GM12865 (cell line): ENCODE results near the gene STX10.
A peak's percentile ranks its signal among the peaks of the same experiment; 100 is the strongest.
"Not testable (repeated sequence)": the region's sequence is repeated elsewhere in the genome, so short reads cannot be mapped to it uniquely, and the experiment has no call there.

Experiments
- DNase-seq: peaks from one replicate; pipeline ENCODE4 v3.0.0; 2010; ENCODE audit warnings: low read depth
- H3K4me3 ChIP-seq: 2 replicates; pipeline ENCODE4 v1.5.1; 2011; ENCODE audit warnings: mild to moderate bottlenecking, low read depth, low read length, control low read depth
- CTCF ChIP-seq: IDR thresholded peaks from 2 replicates; pipeline ENCODE4 v1.5.1; 2011; ENCODE audit warnings: low read length, control low read depth, low read depth, inconsistent platforms; ENCODE audit not compliant: insufficient read depth; ENCODE audit errors: missing control alignments

The STX10 gene

GRCh38 chr19:13169769-13170168 lies 19.6 kb upstream of the STX10 start:
- no peak overlapping the region for H3K4me3 ChIP-seq
- no peak for TF ChIP-seq CTCF
- DNase-seq, result no peak

GRCh38 chr19:13166151-13166550 lies 16.0 kb upstream of the STX10 start:
- not testable (repeated sequence) for H3K4me3 ChIP-seq, DNase-seq

- no peak overlapping the region for H3K4me3 ChIP-seq
- TF ChIP-seq CTCF, result no peak
- no peak for DNase-seq
Measured at GRCh38 chr19:13165162-13165997, 15.2 kb upstream of the STX10 start.

- no peak for TF ChIP-seq CTCF
- peak; percentile 31 for DNase-seq
- no peak overlapping the region; the same call in 1 of the 2 replicates for H3K4me3 ChIP-seq
Measured at GRCh38 chr19:13164343-13165161, 14.4 kb upstream of the STX10 start.

GRCh38 chr19:13163609-13164342 lies 13.6 kb upstream of the STX10 start:
- H3K4me3 ChIP-seq, result no peak overlapping the region; the same call in 1 of the 2 replicates

GRCh38 chr19:13162724-13163608 lies 12.8 kb upstream of the STX10 start:
- peak overlapping the region; percentile 68 for H3K4me3 ChIP-seq
- no peak for TF ChIP-seq CTCF
- peak; percentile 94 for DNase-seq

More at GRCh38 chr19:13163609-13164342, 13.6 kb upstream of the STX10 start:
- TF ChIP-seq CTCF, result no peak
- peak; percentile 48 for DNase-seq
